Colonic mucosa (tissue), 4 donors: Measurements from ENCODE around the gene EDEM1. TPM values are rescaled to one million over a fixed set of nuclear protein-coding genes. Genes with fewer than 3 reads are reported as not detected.

Experiments used
- DNase-seq: peaks from one replicate; pipeline ENCODE4 v3.0.0-alpha.2; 2020
- H3K27ac ChIP-seq: fragments of 200-600 bp; one replicate; pipeline ENCODE4 v1.8.0; 2021
- H3K27me3 ChIP-seq: fragments of 200-600 bp; one replicate; pipeline ENCODE4 v1.8.0; 2021
- H3K36me3 ChIP-seq: fragments of 200-600 bp; one replicate; pipeline ENCODE4 v1.8.0; 2021
- H3K4me1 ChIP-seq: fragments of 200-600 bp; one replicate; pipeline ENCODE4 v1.8.0; 2021; ENCODE audit warnings: mild to moderate bottlenecking
- H3K4me3 ChIP-seq: fragments of 200-600 bp; one replicate; pipeline ENCODE4 v1.8.0; 2021
- H3K9ac ChIP-seq, 2 donors: one replicate each; pipeline ENCODE4 v1.7.0; 2013; ENCODE audit warnings: control low read depth in 2 of 2, low read depth in 2 of 2, low read length in 2 of 2
- H3K9me3 ChIP-seq: fragments of 200-600 bp; one replicate; pipeline ENCODE4 v1.8.0; 2021
- CTCF ChIP-seq: fragments of 200-600 bp; IDR thresholded peaks from one replicate; pipeline ENCODE4 v1.8.0; 2022; ENCODE audit warnings: antibody characterized with exemption, mild to moderate bottlenecking
- intact Hi-C: fragments of 100-400 bp; cut with DNase I; formaldehyde crosslinking; loops from one replicate; pipeline ENCODE4 v1.14.1; 2022
- total RNA-seq, 2 donors: library from RNA; stranded (reverse); fragmentation: NEBNext Ultra II Directional in 1 of 2; extraction: Animal tissue kit (Norgen Biotek cat#: 25700) in 1 of 2; gene quantifications; one replicate each; pipeline ENCODE4 v1.2.1, GENCODE V29; 2021
- donor health status: healthy.
- donor health status: DM: no; HTN: no; CAD: no.
- donor health status: DM: no; HTN: no; CAD: no.

EDEM1 gene
- total RNA-seq, 2 donors from 2014 or later = 38.9 to 49.7 TPM

- Histone ChIP-seq H3K36me3 (no peaks in the 10 kb centered on the region), H3K9me3 (no peaks in the 10 kb centered on the region), H3K4me1 (no peaks in the 10 kb centered on the region), H3K4me3 (no peak overlapping the region), H3K27me3 (no peaks in the 10 kb centered on the region), H3K9ac (no peak overlapping the region), H3K27ac (no peak overlapping the region)
- no peak for TF ChIP-seq CTCF
- intact Hi-C loops = no loop called here
- no peak for DNase-seq
Measured at GRCh38 chr3:5231074-5231473, 43.6 kb downstream of the EDEM1 start.

GRCh38 chr3:5231487-5231886, 44.0 kb downstream of the EDEM1 start:
- intact Hi-C loops = no loop called here
- no peaks in the 10 kb centered on the region for H3K4me1 ChIP-seq
- H3K9me3 ChIP-seq = no peaks in the 10 kb centered on the region
- H3K9ac ChIP-seq = no peak overlapping the region
- no peak overlapping the region for H3K4me3 ChIP-seq
- DNase-seq = no peak
- no peak overlapping the region for H3K27ac ChIP-seq
- H3K36me3 ChIP-seq = no peaks in the 10 kb centered on the region
- H3K27me3 ChIP-seq = no peaks in the 10 kb centered on the region
- no peak for TF ChIP-seq CTCF

GRCh38 chr3:5232570-5232969, 45.1 kb downstream of the EDEM1 start:
- intact Hi-C loops = no loop called here
- Histone ChIP-seq H3K27me3 (no peaks in the 10 kb centered on the region), H3K9ac (no peak overlapping the region), H3K36me3 (no peaks in the 10 kb centered on the region), H3K4me3 (no peak overlapping the region), H3K9me3 (no peaks in the 10 kb centered on the region), H3K4me1 (no peaks in the 10 kb centered on the region), H3K27ac (no peak overlapping the region)
- DNase-seq = no peak
- TF ChIP-seq CTCF = no peak

- intact Hi-C loops = no loop called here
- no peaks in the 10 kb centered on the region for H3K4me1 ChIP-seq
- no peak overlapping the region for H3K9ac ChIP-seq
- H3K27ac ChIP-seq = no peak overlapping the region
- no peak overlapping the region for H3K4me3 ChIP-seq
- no peaks in the 10 kb centered on the region for H3K27me3 ChIP-seq
- DNase-seq = no peak
- H3K36me3 ChIP-seq = no peaks in the 10 kb centered on the region
- TF ChIP-seq CTCF = no peak
- no peaks in the 10 kb centered on the region for H3K9me3 ChIP-seq
Measured at GRCh38 chr3:5233026-5233425, 45.5 kb downstream of the EDEM1 start.

- Histone ChIP-seq H3K4me3 (no peak overlapping the region), H3K27me3 (no peaks in the 10 kb centered on the region), H3K36me3 (no peaks in the 10 kb centered on the region), H3K9ac (no peak overlapping the region), H3K4me1 (no peaks in the 10 kb centered on the region), H3K27ac (no peak overlapping the region), H3K9me3 (no peaks in the 10 kb centered on the region)
- intact Hi-C loops = no loop called here
- TF ChIP-seq CTCF = no peak
- DNase-seq = no peak
Measured at GRCh38 chr3:5235655-5236054, 48.1 kb downstream of the EDEM1 start.

GRCh38 chr3:5238545-5238944, 51.0 kb downstream of the EDEM1 start:
- Histone ChIP-seq H3K9ac (no peak overlapping the region), H3K4me1 (no peaks in the 10 kb centered on the region), H3K9me3 (no peaks in the 10 kb centered on the region), H3K27me3 (no peaks in the 10 kb centered on the region), H3K36me3 (no peaks in the 10 kb centered on the region), H3K27ac (no peak overlapping the region), H3K4me3 (no peak overlapping the region)
- intact Hi-C loops = no loop called here
- no peak for DNase-seq
- TF ChIP-seq CTCF = no peak
